Measurements from ENCODE around the gene A1CF.

DNA sequence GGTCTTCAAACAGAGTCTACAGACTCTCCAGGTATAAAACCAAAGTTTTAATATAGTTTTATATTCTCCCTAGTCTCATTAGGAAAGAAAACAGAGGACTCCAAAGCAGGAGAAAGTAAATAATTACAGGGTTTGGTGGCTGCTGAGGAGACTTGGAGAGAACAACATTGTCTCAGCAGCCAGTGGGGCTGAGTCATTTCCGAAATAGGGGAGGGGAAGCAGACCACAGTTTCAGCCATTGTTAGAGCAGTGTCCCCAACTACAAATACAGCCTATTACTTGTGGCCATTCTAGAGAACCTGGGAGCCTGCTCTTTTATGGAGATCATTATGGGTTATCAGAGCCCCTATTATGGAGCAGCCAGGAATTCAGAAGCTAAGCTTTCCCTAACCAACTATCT, 44.2 kb upstream of the A1CF start:
- TF ChIP-seq JUN (IDR thresholded peaks at IDR 0.05) (no peak), ESRRA (IDR thresholded peaks at IDR 0.05; ENCODE audit: borderline replicate concordance, low read length) (no peak), RAD21 (conservative IDR thresholded peaks at IDR 0.05 in 1 of 2, IDR thresholded peaks at IDR 0.05 in 1 of 2) (no peak), MAFK (IDR thresholded peaks at IDR 0.05; ENCODE audit: partially characterized antibody) (no peak), HOXB13 (CRISPR knock-in tag; IDR thresholded peaks at IDR 0.05; ENCODE audit: low read depth) (no peak), POLR2A (IDR thresholded peaks at IDR 0.05; ENCODE audit: low read length) (no peak), RARB (CRISPR knock-in tag; IDR thresholded peaks at IDR 0.05) (no peak)
- TF ChIP-seq, protein P1, sequence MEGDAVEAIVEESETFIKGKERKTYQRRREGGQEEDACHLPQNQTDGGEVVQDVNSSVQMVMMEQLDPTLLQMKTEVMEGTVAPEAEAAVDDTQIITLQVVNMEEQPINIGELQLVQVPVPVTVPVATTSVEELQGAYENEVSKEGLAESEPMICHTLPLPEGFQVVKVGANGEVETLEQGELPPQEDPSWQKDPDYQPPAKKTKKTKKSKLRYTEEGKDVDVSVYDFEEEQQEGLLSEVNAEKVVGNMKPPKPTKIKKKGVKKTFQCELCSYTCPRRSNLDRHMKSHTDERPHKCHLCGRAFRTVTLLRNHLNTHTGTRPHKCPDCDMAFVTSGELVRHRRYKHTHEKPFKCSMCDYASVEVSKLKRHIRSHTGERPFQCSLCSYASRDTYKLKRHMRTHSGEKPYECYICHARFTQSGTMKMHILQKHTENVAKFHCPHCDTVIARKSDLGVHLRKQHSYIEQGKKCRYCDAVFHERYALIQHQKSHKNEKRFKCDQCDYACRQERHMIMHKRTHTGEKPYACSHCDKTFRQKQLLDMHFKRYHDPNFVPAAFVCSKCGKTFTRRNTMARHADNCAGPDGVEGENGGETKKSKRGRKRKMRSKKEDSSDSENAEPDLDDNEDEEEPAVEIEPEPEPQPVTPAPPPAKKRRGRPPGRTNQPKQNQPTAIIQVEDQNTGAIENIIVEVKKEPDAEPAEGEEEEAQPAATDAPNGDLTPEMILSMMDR (IDR thresholded peaks at IDR 0.05): no peak
- TF ChIP-seq, protein P2, sequence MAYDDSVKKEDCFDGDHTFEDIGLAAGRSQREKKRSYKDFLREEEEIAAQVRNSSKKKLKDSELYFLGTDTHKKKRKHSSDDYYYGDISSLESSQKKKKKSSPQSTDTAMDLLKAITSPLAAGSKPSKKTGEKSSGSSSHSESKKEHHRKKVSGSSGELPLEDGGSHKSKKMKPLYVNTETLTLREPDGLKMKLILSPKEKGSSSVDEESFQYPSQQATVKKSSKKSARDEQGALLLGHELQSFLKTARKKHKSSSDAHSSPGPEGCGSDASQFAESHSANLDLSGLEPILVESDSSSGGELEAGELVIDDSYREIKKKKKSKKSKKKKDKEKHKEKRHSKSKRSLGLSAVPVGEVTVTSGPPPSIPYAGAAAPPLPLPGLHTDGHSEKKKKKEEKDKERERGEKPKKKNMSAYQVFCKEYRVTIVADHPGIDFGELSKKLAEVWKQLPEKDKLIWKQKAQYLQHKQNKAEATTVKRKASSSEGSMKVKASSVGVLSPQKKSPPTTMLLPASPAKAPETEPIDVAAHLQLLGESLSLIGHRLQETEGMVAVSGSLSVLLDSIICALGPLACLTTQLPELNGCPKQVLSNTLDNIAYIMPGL (CRISPR knock-in tag; IDR thresholded peaks at IDR 0.05; ENCODE audit: borderline replicate concordance): no peak
- TF ChIP-seq, protein P3, sequence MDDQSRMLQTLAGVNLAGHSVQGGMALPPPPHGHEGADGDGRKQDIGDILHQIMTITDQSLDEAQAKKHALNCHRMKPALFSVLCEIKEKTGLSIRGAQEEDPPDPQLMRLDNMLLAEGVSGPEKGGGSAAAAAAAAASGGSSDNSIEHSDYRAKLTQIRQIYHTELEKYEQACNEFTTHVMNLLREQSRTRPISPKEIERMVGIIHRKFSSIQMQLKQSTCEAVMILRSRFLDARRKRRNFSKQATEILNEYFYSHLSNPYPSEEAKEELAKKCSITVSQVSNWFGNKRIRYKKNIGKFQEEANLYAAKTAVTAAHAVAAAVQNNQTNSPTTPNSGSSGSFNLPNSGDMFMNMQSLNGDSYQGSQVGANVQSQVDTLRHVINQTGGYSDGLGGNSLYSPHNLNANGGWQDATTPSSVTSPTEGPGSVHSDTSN (IDR thresholded peaks at IDR 0.05): no peak
- TF ChIP-seq, protein P4, sequence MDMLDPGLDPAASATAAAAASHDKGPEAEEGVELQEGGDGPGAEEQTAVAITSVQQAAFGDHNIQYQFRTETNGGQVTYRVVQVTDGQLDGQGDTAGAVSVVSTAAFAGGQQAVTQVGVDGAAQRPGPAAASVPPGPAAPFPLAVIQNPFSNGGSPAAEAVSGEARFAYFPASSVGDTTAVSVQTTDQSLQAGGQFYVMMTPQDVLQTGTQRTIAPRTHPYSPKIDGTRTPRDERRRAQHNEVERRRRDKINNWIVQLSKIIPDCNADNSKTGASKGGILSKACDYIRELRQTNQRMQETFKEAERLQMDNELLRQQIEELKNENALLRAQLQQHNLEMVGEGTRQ (IDR thresholded peaks at IDR 0.05): no peak
- TF ChIP-seq, protein P5, sequence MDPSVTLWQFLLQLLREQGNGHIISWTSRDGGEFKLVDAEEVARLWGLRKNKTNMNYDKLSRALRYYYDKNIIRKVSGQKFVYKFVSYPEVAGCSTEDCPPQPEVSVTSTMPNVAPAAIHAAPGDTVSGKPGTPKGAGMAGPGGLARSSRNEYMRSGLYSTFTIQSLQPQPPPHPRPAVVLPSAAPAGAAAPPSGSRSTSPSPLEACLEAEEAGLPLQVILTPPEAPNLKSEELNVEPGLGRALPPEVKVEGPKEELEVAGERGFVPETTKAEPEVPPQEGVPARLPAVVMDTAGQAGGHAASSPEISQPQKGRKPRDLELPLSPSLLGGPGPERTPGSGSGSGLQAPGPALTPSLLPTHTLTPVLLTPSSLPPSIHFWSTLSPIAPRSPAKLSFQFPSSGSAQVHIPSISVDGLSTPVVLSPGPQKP (IDR thresholded peaks at IDR 0.05; ENCODE audit: low read depth, low read length): no peak
